ENCODE results near the gene ADAM22.

GRCh38 chr7:88167223-88167622 is 233.2 kb downstream of the ADAM22 start:
- TF ChIP-seq CTCF (IDR thresholded peaks at IDR 0.05) (no peak), POLR2A (IDR thresholded peaks at IDR 0.05) (no peak)

Data from right lobe of liver (tissue), 4 donors.